D721Med (cell line): Measurements from ENCODE around the gene UHRF1.
"Not testable (repeated sequence)": the region's sequence is repeated elsewhere in the genome, so short reads cannot be mapped to it uniquely, and the experiment has no call there.

Experiments used
- DNase-seq: peaks from one replicate; pipeline ENCODE4 v3.0.0; 2011; ENCODE audit warnings: low spot score; ENCODE audit not compliant: insufficient read length
- FAIRE-seq: peaks from 2 replicates; lab custom pipeline; 2011; peaks lifted over from hg19 to GRCh38; lab: Jason Lieb, UNC
- CTCF ChIP-seq: IDR thresholded peaks from 2 replicates; pipeline ENCODE4 v1.5.1; 2012; ENCODE audit warnings: mild to moderate bottlenecking, control low read depth; ENCODE audit not compliant: insufficient read depth; ENCODE audit errors: missing control alignments

The UHRF1 gene

DNA sequence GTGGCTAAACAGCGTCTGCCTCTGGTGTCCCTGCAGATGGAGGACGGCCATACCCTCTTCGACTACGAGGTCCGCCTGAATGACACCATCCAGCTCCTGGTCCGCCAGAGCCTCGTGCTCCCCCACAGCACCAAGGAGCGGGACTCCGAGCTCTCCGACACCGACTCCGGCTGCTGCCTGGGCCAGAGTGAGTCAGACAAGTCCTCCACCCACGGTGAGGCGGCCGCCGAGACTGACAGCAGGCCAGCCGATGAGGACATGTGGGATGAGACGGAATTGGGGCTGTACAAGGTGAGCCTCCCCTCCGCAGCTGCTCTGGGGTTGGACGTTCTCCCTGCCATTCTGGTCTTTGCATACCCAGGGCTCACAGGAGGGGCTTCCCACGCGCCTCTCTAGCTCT lies 19.9 kb downstream of the UHRF1 start:
- DNase-seq (no peak), FAIRE-seq (no peak)
- no peak for TF ChIP-seq CTCF

- DNase-seq (no peak), FAIRE-seq (no peak)
- no peak for TF ChIP-seq CTCF
Observed at GRCh38 chr19:4930664-4931063, 21.4 kb downstream of the UHRF1 start.

GRCh38 chr19:4932711-4933110 lies 23.4 kb downstream of the UHRF1 start:
- TF ChIP-seq CTCF: no peak
- FAIRE-seq (no peak), DNase-seq (no peak)

- FAIRE-seq: no peak
- TF ChIP-seq CTCF: no peak
- DNase-seq: no peak
Observed at GRCh38 chr19:4933528-4933927, 24.2 kb downstream of the UHRF1 start.

GRCh38 chr19:4935444-4935843 lies 26.1 kb downstream of the UHRF1 start:
- no peak for FAIRE-seq
- DNase-seq: no peak
- TF ChIP-seq CTCF: no peak

GRCh38 chr19:4937060-4937459 lies 27.8 kb downstream of the UHRF1 start:
- FAIRE-seq (no peak), DNase-seq (no peak)
- no peak for TF ChIP-seq CTCF

DNA sequence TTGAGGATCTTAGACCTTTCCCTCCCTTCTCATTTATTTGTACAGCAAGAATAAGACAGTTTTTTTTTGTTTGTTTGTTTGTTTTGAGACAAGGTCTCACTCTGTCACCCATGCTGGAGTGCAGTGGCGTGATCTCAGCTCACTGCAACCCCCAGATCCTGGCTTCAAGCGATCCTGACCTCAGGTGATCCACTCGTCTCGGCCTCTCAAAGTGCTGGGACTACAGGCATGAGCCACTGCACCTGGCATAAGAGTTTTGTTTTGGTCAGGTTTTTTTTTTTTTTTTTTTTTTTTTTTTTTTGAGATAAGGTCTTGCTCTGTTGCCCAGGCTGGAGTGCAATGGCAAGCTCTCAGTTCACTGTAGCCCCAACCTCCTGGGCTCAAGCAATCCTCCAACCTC lies 29.2 kb downstream of the UHRF1 start:
- not testable (repeated sequence) for FAIRE-seq, DNase-seq

DNA sequence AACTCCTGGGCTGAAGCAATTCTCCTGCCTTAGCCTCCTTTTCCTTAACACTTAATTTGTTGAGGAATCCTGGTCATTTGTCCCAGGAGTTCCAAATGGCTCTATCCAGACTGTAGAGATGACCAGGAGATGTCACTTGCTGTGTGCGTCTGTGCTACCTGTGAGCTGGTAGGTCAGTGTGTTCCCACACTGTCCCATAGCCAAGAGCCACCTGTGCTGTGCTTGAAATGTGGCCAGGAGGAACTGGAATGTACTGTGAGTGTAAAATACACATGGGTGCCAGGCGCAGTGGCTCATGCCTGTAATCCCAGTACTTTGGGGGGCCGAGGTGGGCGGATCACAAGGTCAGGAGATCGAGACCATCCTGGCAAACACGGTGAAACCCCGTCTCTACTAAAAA lies 30.2 kb downstream of the UHRF1 start:
- no peak for TF ChIP-seq CTCF
- FAIRE-seq: no peak
- no peak for DNase-seq

GRCh38 chr19:4941638-4942169 lies 32.4 kb downstream of the UHRF1 start:
- not testable (repeated sequence) for DNase-seq, FAIRE-seq

DNA sequence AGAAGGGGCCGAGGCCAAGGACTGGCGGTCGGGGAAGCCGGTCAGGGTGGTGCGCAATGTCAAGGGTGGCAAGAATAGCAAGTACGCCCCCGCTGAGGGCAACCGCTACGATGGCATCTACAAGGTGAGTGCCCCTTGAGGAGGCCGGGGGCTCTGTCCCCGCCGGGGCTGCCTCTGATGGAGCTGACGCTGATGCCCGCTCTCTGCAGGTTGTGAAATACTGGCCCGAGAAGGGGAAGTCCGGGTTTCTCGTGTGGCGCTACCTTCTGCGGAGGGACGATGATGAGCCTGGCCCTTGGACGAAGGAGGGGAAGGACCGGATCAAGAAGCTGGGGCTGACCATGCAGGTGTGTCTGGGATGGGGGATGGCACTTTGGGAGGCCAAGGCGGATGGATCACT lies 41.3 kb downstream of the UHRF1 start:
- not testable (repeated sequence) for FAIRE-seq, DNase-seq
